DND-41 (cell line): ENCODE data around the gene CKAP2.

ENCODE experiments used
- EZH2 ChIP-seq: IDR thresholded peaks from 3 replicates; pipeline ENCODE4 v1.6.1; 2012; ENCODE audit warnings: borderline replicate concordance, low read depth, mild to moderate bottlenecking, moderate library complexity, low read length, inconsistent platforms; ENCODE audit not compliant: severe bottlenecking
- TF ChIP-seq, protein P1 (sequence below): IDR thresholded peaks from 2 replicates; pipeline ENCODE4 v1.5.1; 2012; ENCODE audit warnings: borderline replicate concordance, low read length, moderate library complexity, mild to moderate bottlenecking; ENCODE audit not compliant: poor library complexity, severe bottlenecking; ENCODE audit errors: extremely low read depth

DNA sequence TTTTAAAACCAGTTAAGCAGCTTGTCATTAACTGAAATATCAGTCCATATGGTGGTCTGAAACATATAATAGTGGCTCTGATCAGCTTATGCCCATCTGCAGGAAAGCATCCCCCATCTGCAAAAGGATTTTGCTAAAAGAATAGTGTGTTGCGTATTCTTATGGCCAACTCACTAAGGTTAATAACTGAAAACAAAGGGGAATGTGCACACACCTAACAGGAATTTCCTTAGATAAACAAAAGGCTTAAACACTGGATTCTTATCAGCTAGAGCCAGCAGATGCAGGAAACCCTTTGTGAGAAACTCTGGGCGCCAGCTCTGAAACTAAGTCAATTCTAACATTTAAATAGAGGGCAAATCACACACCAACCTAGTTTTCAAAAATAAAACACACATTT lies 27.0 kb upstream of the CKAP2 start:
- TF ChIP-seq, protein P1, sequence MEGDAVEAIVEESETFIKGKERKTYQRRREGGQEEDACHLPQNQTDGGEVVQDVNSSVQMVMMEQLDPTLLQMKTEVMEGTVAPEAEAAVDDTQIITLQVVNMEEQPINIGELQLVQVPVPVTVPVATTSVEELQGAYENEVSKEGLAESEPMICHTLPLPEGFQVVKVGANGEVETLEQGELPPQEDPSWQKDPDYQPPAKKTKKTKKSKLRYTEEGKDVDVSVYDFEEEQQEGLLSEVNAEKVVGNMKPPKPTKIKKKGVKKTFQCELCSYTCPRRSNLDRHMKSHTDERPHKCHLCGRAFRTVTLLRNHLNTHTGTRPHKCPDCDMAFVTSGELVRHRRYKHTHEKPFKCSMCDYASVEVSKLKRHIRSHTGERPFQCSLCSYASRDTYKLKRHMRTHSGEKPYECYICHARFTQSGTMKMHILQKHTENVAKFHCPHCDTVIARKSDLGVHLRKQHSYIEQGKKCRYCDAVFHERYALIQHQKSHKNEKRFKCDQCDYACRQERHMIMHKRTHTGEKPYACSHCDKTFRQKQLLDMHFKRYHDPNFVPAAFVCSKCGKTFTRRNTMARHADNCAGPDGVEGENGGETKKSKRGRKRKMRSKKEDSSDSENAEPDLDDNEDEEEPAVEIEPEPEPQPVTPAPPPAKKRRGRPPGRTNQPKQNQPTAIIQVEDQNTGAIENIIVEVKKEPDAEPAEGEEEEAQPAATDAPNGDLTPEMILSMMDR, result no peak
- no peak for TF ChIP-seq EZH2
